Germinal center (tissue), 1 donor: ENCODE measurements around the gene BCL3.

Source experiments
- DNase-seq: peaks from one replicate; pipeline ENCODE4 v3.0.0; 2012; ENCODE audit warnings: mixed read lengths, low spot score

BCL3 gene

DNA sequence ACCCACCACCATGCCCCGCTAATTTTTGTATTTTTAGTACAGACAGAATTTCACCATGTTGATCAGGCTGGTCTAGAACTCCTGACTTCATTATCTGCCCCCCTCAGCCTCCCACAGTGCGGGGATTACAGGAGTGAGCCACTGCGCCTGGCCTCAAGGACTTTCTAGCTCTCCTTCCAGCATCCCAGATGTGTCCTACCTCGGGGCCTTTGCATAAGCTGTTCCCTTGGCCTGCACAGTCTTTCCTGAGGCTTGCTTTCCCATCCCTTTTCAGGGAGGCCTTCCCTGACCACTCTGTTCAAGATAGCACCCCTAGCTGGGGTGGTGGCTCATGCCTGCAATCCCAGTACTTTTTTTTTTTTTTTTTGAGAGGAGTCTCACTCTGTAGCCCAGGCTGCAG, 46.1 kb downstream of the BCL3 start:
- DNase-seq: no peak

DNA sequence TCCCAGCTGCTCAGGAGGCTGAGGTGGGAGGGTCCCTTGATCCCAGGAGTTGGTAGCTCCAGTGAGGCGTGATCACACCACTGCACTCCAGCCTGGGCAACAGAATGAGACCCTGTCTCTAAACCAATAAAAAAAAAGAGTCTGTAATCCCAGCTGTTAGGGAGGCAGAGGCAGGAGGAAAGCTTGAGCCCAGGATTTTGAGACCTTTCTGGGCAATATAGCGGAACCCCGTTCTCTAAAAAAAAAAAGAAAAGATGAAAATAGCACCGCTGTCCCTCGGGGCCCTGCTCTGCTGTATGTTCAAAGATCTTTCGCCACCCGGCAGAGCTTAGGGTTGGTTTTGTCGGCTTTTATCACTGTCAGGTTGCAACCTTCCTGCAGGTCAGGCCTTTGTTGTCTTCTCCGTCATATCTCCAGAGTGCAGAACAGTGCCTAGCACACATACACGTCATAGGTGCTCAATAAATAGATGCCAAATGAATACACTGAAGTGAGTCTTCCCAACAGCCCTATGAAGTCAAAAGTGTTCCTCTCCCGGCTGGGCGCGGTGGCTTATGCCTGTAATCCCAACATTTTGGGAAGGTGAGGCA, 47.0 kb downstream of the BCL3 start:
- no peak for DNase-seq

DNA sequence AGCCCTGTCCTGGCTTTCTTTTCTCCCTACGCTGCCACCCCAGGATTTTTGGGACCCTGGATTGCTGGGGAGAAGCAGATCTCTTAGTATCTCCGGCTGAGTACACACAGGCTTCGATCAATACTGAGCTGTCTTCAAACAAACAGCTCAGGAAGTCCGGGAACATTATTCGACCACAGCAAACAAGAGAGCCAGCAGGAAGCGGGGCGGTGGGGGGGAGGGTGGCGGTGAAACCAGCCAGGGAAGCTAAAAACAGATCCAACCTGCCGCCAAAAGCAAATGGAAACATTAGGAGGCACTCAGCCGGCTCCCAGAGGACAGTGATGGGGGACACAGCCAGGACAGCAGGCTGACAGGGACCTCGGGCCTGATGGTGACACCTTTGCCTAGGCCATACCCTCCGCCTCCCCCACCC, 48.2 kb downstream of the BCL3 start:
- no peak for DNase-seq

DNA sequence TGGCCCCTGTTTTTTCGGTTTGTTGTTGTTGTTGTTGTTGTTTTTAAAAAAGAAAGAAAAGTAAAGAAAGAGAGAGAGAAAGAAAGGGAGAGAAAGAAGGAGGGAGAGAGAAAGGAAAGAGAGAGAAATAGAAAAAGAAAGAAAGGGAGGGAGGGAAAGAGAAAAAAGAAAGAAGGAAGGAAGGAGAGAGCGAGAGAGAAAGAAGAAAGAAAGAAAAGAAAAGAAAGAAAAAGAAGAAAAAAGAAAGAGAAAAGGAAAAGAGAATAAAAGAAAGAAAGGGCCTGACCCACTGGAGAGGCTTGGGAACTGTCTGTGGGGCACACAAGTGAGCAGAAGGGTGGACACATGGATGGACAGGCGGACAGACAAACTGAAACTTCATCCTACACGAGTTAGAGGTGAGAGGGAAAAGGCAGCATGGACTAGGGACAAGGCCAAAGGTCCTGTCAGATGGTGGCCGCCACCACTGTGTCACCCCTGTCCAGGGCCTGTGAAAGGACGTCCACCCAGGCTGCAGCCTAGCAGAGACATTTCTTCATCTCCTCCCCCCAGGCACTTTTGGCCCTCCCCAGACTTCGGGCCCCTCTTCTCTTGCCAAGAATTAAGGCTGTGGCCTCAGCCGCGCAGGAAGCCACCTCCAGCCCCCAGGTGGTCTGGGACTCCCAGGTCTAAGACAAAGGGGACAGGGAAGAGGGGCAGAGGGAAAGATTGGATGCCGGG, 51.3 kb downstream of the BCL3 start:
- DNase-seq: no peak

DNA sequence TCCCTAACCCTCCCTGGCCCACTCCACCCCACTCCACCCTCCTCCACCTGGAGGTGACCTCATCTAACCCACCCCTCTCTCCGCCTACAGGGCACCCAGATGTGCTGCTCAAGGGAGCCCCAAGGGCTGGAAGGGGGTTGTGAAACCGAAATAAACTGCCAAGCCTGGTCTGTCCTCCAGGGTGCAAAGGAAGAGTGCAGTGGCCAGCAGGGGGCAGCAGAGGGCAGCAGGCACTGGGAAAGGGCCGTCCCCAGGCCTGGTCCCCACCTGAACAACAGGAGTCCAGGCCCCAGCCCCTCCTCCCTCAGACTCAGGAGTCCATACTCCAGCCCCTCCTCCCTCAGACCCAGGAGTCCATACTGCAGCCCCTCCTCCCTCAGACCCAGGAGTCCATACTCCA, 52.0 kb downstream of the BCL3 start:
- peak; percentile 90 for DNase-seq

DNA sequence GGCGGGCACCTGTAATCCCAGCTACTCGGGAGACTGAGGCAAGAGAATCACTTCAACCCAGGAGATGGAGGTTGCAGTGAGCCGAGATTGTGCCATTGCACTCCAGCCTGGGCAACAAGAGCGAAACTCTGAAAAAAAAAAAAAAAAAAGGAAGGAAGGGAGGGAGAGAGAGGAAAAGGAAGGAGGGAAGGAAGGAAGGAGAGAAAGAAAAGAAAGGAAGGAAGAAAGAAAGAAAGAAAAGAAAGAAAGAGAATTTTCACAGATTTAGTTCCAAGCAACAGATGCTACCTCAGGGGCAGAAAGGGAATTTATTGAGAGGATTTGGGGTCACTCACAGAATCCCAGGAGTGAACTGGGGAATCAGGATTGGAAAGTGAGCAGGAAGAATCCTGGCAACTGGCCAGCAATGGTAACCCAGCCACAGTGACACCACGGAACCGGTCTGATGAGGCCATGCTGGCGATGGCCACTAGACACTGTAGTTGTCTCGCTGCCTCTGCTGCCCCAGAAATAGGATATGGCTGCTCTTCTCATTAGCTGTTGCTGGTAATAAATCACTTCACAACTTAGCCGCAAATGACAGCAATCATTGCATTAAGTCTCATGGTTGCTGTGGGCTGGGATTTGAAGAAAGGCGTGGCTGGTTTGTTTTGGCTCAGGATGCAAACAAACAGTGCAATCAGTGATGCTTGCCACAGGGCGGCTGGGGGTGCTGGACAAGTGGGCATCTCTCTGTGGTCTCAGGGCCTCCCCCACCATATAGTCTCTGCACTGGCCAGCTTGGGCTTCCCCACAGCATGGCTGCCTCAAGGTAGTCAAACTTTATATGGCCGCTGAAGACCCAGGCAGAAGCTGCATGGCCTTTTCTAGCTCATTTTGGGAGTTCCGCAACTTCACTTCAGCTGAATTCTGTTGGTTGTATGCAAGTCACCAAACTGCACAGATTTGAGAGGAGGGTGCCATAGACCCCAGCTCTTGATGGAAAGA, 55.2 kb downstream of the BCL3 start:
- DNase-seq: no peak

DNA sequence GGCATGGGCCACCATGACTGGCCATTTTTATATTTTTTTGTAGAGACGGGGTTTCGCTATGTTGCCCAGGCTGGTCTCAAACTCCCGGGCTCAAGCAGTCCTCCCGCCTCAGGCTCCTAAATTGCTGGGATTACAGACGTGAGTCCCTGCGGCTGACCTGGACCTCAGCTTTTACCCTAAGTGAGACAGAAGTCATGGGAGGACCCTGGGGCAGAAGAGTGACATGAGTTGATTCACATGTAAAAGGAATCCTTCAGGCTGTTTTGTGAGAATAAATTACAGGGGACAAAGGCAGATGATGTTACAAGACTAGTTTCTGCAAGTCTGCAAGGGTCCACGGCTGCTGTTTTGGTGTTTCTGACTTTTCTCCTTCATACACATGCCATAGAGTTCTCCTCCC, 57.8 kb downstream of the BCL3 start:
- DNase-seq: no peak

DNA sequence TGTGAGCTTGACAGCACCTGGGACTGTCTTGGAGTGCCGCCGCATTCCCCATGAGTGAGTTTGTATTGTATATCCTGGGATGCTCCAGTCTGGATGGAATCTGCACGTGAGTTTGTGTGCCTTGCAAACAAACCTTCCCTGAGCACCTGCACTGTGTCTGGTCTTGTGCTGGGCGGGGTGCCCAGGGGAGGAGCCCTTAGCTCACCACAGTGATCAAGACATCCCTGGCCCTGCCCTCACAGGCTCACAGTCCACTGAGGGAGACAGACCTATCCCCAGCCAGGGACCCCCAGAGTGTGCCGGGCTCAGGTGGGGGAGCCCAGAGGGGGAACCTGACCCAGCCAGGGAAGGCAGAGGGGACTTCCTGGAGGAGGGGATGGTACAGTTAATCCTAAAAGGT, 58.7 kb downstream of the BCL3 start:
- no peak for DNase-seq

DNA sequence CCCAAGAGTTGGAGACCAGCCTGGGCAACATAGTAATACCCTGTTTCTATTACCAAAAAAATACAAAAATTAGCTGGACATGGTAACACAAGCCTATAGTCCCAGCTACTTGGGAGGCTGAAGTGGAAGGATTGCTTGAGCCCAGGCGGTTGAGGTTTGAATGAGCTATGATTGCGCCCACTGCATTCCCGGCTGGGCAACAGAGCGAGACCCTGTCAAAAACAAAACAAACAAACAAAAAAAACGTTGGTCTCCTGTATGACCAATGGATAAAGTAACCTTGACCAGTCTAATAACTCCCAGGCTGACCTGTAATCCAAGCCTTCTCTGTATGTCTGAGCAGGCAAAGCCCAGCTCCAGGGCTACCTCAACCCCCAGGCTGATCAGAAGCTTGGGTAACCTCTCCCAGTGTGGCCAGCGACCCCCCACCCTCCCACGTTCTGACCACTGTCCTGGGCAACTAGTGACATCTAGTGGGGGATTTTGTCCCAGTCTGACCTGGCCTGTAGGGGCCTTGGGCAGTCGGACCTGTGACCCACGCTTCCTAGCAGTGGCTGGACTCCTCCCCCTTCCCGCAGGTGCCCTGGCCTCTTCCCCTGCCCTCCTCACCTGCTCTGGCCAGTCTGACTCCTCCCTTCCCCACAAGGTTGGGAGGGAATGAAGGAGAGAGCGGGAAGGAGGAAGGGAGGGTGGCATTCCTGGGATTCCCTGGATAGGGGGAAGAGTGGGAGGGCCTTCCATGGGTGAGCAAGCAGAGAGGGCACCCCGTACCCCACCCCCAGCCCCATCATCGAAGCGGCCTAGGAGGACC, 59.3 kb downstream of the BCL3 start:
- no peak for DNase-seq

DNA sequence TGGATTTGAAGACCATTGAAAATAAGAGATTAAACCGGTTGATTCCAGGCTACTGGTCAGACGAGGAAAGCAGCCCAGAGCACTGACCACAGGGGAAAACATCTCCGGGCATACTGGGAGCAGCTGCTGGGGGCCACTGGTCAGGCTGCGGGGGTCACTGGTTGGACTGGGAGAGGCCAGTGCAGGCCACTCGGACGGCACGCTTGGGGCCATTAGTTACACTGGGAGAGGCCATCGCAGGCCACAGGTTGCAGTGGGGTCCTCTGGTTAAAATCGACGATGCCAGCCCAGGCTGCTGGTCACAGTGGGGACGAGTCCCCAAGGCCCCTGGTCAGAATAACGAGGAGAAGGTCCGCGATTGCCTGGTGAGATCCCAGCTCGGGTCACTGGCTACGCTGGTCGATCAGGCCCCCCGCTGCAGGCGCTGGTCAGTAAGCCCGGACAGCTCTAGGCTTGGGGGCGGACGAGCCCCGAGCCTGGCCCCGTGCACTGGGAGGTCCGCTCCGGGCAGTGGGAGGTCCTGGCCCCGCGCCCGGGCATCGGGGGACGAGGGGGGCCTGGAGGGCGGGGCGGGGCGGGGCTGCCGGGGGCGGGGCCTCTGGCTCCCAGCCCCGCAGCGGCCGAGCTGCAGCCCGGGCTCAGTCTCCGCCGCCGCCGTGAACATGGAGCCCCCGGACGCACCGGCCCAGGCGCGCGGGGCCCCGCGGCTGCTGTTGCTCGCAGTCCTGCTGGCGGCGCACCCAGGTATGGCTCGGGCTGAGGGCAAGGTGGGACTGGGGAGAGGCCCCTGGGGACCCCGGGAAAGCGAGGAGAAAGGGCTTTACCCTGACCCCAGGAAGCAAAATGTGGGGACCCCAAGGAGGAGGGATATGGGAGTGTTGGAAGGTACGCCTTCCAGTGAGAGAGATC, 60.2 kb downstream of the BCL3 start, which contains the start of gene BCAM:
TSS of gene BCAM (plus strand) at position 641 of the 909 bp plus-strand sequence. CDS start at position 663, 22 bp downstream.
- peak; percentile 54 for DNase-seq
